ENCODE measurements around the gene KIF26B.

The KIF26B gene

DNA sequence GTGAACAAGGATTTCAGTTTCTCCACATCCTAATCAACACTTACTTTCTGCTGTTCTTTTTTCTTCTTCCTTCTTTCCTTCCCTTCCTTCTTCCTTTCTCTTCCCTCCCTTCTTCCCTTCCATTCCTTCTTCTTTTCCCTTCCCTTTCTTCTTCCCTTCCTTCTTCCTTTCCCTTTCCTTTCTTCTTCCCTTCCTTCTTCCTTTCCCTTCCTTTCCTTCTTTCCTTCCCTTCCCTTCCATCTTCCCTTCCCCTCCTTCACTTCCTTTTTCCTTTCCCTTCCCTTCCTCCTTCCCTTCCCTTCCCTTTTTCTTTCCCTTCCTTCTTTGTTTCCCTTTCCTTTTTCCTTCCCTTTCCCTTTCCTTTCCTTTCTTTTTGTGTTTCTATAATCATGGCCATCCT is 115.3 kb downstream of the KIF26B start:
- Histone ChIP-seq H3K9me2 (replicated peaks; ENCODE audit: insufficient read depth, low read length) (no peaks in the 10 kb centered on the region), H3K4me3 (ENCODE audit: insufficient read depth, low read length, poor library complexity, severe bottlenecking) (no peak overlapping the region), H4K20me1 (ENCODE audit: low read depth, low read length) (no peaks in the 10 kb centered on the region), H3K79me2 (ENCODE audit: insufficient read depth, low read length) (no peaks in the 10 kb centered on the region), H3K27ac (ENCODE audit: low read depth, low read length) (no peak overlapping the region), H2AFZ (ENCODE audit: low read depth, low read length, severe bottlenecking) (no peak overlapping the region), H3K36me3 (ENCODE audit: low read length) (no peaks in the 10 kb centered on the region), H3K9ac (ENCODE audit: low read length) (no peak overlapping the region), H3K9me3 (ENCODE audit: insufficient read depth, low read length) (no peaks in the 10 kb centered on the region), H3K4me2 (ENCODE audit: low read depth, low read length, poor library complexity, severe bottlenecking) (no peak overlapping the region), H3F3A (ENCODE audit: insufficient read depth) (no peaks in the 10 kb centered on the region), H3K27me3 (ENCODE audit: low read length) (no peaks in the 10 kb centered on the region)
- TF ChIP-seq CTCF (IDR thresholded peaks at IDR 0.05; ENCODE audit: insufficient read depth, low read length, poor library complexity, severe bottlenecking) (no peak), EZH2phosphoT487 (conservative IDR thresholded peaks at IDR 0.05; ENCODE audit: low read length) (no peak)

DNA sequence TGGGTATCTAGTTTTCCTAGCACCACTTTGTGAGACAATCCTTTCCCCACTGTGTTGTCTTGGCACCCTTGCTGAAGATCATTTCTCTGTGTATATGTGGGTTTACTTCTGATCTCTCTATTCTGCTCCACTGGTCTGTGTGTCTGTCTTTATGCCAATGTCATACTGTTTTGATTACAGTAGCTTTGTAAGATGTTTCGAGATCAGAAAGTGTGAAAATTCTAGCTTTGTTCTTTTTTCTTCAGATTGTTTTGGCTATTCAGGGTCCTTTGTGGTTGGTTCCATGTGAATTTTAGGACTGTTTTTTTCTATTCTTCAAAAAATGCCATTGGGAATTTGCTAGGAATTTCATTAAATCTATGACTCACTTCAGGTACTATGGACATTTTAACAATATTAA is 116.2 kb downstream of the KIF26B start:
- Histone ChIP-seq H3K27me3 (ENCODE audit: low read length) (no peaks in the 10 kb centered on the region), H3K4me3 (ENCODE audit: insufficient read depth, low read length, poor library complexity, severe bottlenecking) (no peak overlapping the region), H3F3A (ENCODE audit: insufficient read depth) (no peaks in the 10 kb centered on the region), H3K4me2 (ENCODE audit: low read depth, low read length, poor library complexity, severe bottlenecking) (no peak overlapping the region), H3K27ac (ENCODE audit: low read depth, low read length) (no peak overlapping the region), H3K79me2 (ENCODE audit: insufficient read depth, low read length) (no peaks in the 10 kb centered on the region), H3K36me3 (ENCODE audit: low read length) (no peaks in the 10 kb centered on the region), H3K9me2 (replicated peaks; ENCODE audit: insufficient read depth, low read length) (no peaks in the 10 kb centered on the region), H4K20me1 (ENCODE audit: low read depth, low read length) (no peaks in the 10 kb centered on the region), H3K9me3 (ENCODE audit: insufficient read depth, low read length) (no peaks in the 10 kb centered on the region), H3K9ac (ENCODE audit: low read length) (no peak overlapping the region), H2AFZ (ENCODE audit: low read depth, low read length, severe bottlenecking) (no peak overlapping the region)
- no peak for TF ChIP-seq CTCF (IDR thresholded peaks at IDR 0.05; ENCODE audit: insufficient read depth, low read length, poor library complexity, severe bottlenecking)
- TF ChIP-seq EZH2phosphoT487 (conservative IDR thresholded peaks at IDR 0.05; ENCODE audit: low read length): no peak

- no peaks in the 10 kb centered on the region for H3F3A ChIP-seq (ENCODE audit: insufficient read depth)
- H3K4me2 ChIP-seq (ENCODE audit: low read depth, low read length, poor library complexity, severe bottlenecking): no peak overlapping the region
- no peaks in the 10 kb centered on the region for H3K79me2 ChIP-seq (ENCODE audit: insufficient read depth, low read length)
- H3K36me3 ChIP-seq (ENCODE audit: low read length): no peaks in the 10 kb centered on the region
- TF ChIP-seq CTCF (IDR thresholded peaks at IDR 0.05; ENCODE audit: insufficient read depth, low read length, poor library complexity, severe bottlenecking) (no peak), EZH2phosphoT487 (conservative IDR thresholded peaks at IDR 0.05; ENCODE audit: low read length) (no peak)
- no peaks in the 10 kb centered on the region for H3K9me3 ChIP-seq (ENCODE audit: insufficient read depth, low read length)
- H4K20me1 ChIP-seq (ENCODE audit: low read depth, low read length): no peaks in the 10 kb centered on the region
- H3K4me3 ChIP-seq (ENCODE audit: insufficient read depth, low read length, poor library complexity, severe bottlenecking): no peak overlapping the region
- no peaks in the 10 kb centered on the region for H3K27me3 ChIP-seq (ENCODE audit: low read length)
- H3K9me2 ChIP-seq (replicated peaks; ENCODE audit: insufficient read depth, low read length): no peaks in the 10 kb centered on the region
- H3K27ac ChIP-seq (ENCODE audit: low read depth, low read length): no peak overlapping the region
- no peak overlapping the region for H3K9ac ChIP-seq (ENCODE audit: low read length)
- H2AFZ ChIP-seq (ENCODE audit: low read depth, low read length, severe bottlenecking): no peak overlapping the region
Observed at GRCh38 chr1:245272676-245273075, 117.9 kb downstream of the KIF26B start.

- H2AFZ ChIP-seq (ENCODE audit: low read depth, low read length, severe bottlenecking): no peak overlapping the region
- no peak overlapping the region for H3K4me2 ChIP-seq (ENCODE audit: low read depth, low read length, poor library complexity, severe bottlenecking)
- H3K9ac ChIP-seq (ENCODE audit: low read length): no peak overlapping the region
- no peaks in the 10 kb centered on the region for H3K79me2 ChIP-seq (ENCODE audit: insufficient read depth, low read length)
- no peaks in the 10 kb centered on the region for H3K9me2 ChIP-seq (replicated peaks; ENCODE audit: insufficient read depth, low read length)
- H4K20me1 ChIP-seq (ENCODE audit: low read depth, low read length): no peaks in the 10 kb centered on the region
- H3K36me3 ChIP-seq (ENCODE audit: low read length): no peaks in the 10 kb centered on the region
- H3K27ac ChIP-seq (ENCODE audit: low read depth, low read length): no peak overlapping the region
- no peaks in the 10 kb centered on the region for H3F3A ChIP-seq (ENCODE audit: insufficient read depth)
- TF ChIP-seq CTCF (IDR thresholded peaks at IDR 0.05; ENCODE audit: insufficient read depth, low read length, poor library complexity, severe bottlenecking) (no peak), EZH2phosphoT487 (conservative IDR thresholded peaks at IDR 0.05; ENCODE audit: low read length) (no peak)
- H3K4me3 ChIP-seq (ENCODE audit: insufficient read depth, low read length, poor library complexity, severe bottlenecking): no peak overlapping the region
- no peaks in the 10 kb centered on the region for H3K9me3 ChIP-seq (ENCODE audit: insufficient read depth, low read length)
- H3K27me3 ChIP-seq (ENCODE audit: low read length): no peaks in the 10 kb centered on the region
Observed at GRCh38 chr1:245276445-245276844, 121.7 kb downstream of the KIF26B start.

All from SU-DHL-6 (cell line).